Activated CD4-positive, alpha-beta T cell treated with anti-CD3 and anti-CD28 coated beads, Interleukin-2, amount 10 ng/mL, durations not matched to agents 7 days and 5 days (primary cell): ENCODE results near the gene C16orf89. TPM values are rescaled to one million over a fixed set of nuclear protein-coding genes. Genes with fewer than 3 reads are reported as not detected.

Source experiments
- CTCF ChIA-PET: fragments of 350-600 bp; sonication (Branson Sonifier 250); formaldehyde crosslinking; loops from one replicate; lab custom pipeline; 2021; ENCODE audit warnings: antibody characterized with exemption; lab: Charles Lee
- POLR2A ChIA-PET: fragments of 350-600 bp; sonication (Branson Sonifier 250); formaldehyde crosslinking; loops from one replicate; lab custom pipeline; 2021; ENCODE audit warnings: antibody characterized with exemption; lab: Charles Lee
- DNase-seq: peaks from one replicate; pipeline ENCODE4 v3.0.0-alpha.2; 2020
- H3K27ac Mint-ChIP-seq: one replicate; pipeline ENCODE4 v1.8.0; 2021; ENCODE audit warnings: mild to moderate bottlenecking, moderate library complexity, mixed read lengths
- H3K27me3 Mint-ChIP-seq: one replicate; pipeline ENCODE4 v1.8.0; 2021; ENCODE audit warnings: mixed read lengths
- H3K36me3 Mint-ChIP-seq: one replicate; pipeline ENCODE4 v1.8.0; 2021; ENCODE audit warnings: low read depth, mixed read lengths
- H3K4me1 Mint-ChIP-seq: one replicate; pipeline ENCODE4 v1.8.0; 2021; ENCODE audit warnings: mixed read lengths
- H3K4me3 Mint-ChIP-seq: one replicate; pipeline ENCODE4 v1.8.0; 2021; ENCODE audit warnings: mild to moderate bottlenecking, moderate library complexity, mixed read lengths
- H3K9me3 Mint-ChIP-seq: one replicate; pipeline ENCODE4 v1.8.0; 2021; ENCODE audit warnings: mixed read lengths
- total RNA-seq, 2 experiments: library from RNA; stranded (reverse); gene quantifications; one replicate each; pipeline ENCODE4 v1.2.3, GENCODE V29; 2021

Gene C16orf89
- total RNA-seq, 2 experiments from 2014 or later, result not detected

DNA sequence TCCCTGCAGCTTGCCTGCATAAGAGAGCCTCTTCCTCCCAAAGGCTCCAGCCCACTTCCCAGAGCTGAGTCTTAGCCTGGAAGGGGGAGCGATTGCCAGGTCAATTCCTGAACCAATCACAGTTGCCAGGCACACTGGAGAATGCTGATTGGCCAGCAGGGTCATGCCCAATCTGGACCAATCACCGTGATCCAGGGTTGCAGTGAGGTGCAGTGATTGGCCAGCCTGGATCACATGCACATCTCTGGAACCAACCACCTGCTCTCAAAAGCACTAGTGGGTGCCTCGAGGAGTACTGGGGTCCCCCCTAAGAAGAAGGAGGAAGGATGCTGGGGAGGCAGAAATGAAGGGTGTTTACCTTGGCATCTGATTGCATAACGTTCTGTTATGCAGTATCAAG, 50.4 kb downstream of the C16orf89 start:
- H3K36me3 Mint-ChIP-seq, result no peaks in the 10 kb centered on the region
- ChIA-PET POLR2A (no interaction called here), CTCF (no interaction called here)
- H3K9me3 Mint-ChIP-seq, result no peaks in the 10 kb centered on the region
- H3K27me3 Mint-ChIP-seq, result peaks cover 3% of the 10 kb centered on the region
- no peak overlapping the region for H3K27ac Mint-ChIP-seq
- H3K4me1 Mint-ChIP-seq, result no peaks in the 10 kb centered on the region
- DNase-seq, result no peak
- no peak overlapping the region for H3K4me3 Mint-ChIP-seq

DNA sequence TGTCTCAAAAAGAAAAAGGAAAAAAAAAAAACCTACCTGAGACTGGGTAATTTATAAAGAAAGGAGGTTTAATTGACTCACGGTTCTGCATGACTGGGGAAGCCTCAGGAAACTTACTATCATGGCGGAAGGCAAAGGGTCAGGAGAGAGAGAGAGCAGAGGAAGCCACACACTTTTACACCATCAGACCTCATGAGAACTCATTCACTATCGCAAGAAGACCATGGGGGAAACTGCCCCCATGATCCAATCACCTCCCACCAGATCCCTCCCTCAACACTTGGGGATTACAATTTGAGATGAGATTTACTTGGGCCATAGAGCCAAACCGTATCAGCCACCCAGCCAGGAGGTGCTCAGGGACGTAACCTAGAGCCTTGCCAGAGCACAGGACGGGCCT, 52.9 kb downstream of the C16orf89 start:
- DNase-seq, result no peak
- Mint-ChIP-seq H3K27me3 (peaks cover 3% of the 10 kb centered on the region), H3K27ac (no peak overlapping the region), H3K4me3 (no peak overlapping the region), H3K36me3 (no peaks in the 10 kb centered on the region), H3K9me3 (no peaks in the 10 kb centered on the region), H3K4me1 (no peaks in the 10 kb centered on the region)
- CTCF ChIA-PET, result no interaction called here
- POLR2A ChIA-PET, result no interaction called here

DNA sequence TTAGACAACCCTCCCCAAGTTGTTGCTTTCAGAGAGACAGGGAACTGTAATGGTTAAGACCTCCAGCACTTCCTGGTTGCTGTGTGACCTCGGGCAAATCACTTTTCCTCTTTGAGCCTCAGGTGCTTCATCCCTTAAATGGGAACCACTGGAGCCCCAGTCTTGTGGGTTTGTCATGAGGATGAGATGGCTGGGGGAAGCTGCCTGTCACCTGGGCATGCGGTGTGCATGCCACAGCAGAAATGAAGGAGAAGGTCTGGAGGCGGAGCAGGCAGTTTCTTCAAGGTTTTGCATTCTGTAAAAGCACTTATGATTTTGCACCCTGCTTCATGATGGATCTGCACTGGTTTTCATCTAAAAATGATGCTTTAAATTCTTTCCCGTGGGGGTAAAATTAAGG, 54.1 kb downstream of the C16orf89 start:
- no peaks in the 10 kb centered on the region for H3K36me3 Mint-ChIP-seq
- no peak overlapping the region for H3K4me3 Mint-ChIP-seq
- no peak overlapping the region for H3K27ac Mint-ChIP-seq
- DNase-seq, result no peak
- POLR2A ChIA-PET, result no interaction called here
- no peaks in the 10 kb centered on the region for H3K4me1 Mint-ChIP-seq
- CTCF ChIA-PET, result no interaction called here
- H3K27me3 Mint-ChIP-seq, result peaks cover 3% of the 10 kb centered on the region
- no peaks in the 10 kb centered on the region for H3K9me3 Mint-ChIP-seq

DNA sequence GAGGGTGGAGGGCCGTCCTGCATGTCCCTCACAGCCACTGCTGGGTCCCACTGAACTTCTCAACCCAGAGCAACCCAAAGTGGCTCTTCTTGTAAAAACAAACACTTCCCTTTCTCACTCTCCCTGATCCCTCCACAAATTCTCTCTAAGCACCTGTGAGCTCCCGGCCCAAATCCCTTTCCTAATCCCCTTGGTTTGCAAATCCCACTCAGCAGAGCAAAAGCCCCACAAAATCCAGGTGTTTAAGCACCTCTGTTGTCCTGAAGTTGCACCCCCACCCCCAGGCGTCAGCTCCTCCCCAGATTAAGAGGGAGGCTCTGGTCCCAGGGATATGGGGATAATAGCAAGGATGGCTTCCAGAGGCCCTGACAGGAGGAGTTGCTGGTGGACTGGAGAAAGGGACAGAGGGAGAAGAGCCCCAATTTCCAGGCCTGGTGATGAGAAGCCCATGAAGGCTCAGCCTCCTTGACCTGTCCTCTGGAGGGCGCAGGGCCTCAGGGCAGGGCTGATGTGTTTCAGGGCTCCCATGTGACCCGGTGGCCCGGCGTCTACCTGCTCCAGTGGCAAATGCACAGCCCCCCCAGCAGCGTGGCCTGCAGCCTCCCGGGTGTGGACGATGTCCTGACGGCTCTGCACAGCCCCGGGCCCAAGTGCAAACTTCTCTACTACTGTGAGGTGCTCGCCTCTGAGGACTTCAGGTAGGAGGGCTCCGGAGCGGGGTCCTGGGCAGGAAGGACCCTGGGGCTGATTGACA, 55.0 kb downstream of the C16orf89 start:
- H3K4me1 Mint-ChIP-seq, result no peaks in the 10 kb centered on the region
- peaks cover 3% of the 10 kb centered on the region for H3K27me3 Mint-ChIP-seq
- CTCF ChIA-PET, result interaction anchor here (0.6 to 0.7 kb wide), 2 partner anchors 10 to 177 kb away, joined by 3 to 4 read pairs; no protein-coding TSS in a partner anchor
- POLR2A ChIA-PET, result no interaction called here
- no peak for DNase-seq
- H3K27ac Mint-ChIP-seq, result no peak overlapping the region
- H3K9me3 Mint-ChIP-seq, result no peaks in the 10 kb centered on the region
- H3K4me3 Mint-ChIP-seq, result no peak overlapping the region
- no peaks in the 10 kb centered on the region for H3K36me3 Mint-ChIP-seq

DNA sequence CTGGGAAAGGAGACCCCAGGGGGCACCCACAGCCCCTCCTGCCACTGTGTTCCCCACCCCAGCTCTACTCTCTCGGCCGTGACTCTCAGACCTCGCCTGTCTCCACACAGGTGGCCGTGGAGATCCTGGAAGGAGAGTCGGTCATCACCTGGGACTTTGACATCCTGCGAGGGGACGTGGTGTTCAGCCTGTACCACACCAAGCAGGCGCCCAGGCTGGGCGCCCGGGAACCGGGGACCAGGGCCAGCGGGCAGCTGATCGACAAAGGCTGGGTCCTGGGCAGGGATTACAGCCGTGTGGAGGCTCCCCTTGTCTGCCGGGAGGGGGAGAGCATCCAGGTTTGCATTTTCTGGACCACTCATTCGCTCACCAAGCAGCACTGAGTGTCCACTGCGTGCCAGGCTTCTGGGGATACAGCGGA, 57.4 kb downstream of the C16orf89 start:
- H3K9me3 Mint-ChIP-seq, result no peaks in the 10 kb centered on the region
- ChIA-PET POLR2A (no interaction called here), CTCF (no interaction called here)
- H3K4me1 Mint-ChIP-seq, result no peaks in the 10 kb centered on the region
- H3K36me3 Mint-ChIP-seq, result no peaks in the 10 kb centered on the region
- DNase-seq, result no peak
- H3K27ac Mint-ChIP-seq, result no peak overlapping the region
- peaks cover 3% of the 10 kb centered on the region for H3K27me3 Mint-ChIP-seq
- no peak overlapping the region for H3K4me3 Mint-ChIP-seq

DNA sequence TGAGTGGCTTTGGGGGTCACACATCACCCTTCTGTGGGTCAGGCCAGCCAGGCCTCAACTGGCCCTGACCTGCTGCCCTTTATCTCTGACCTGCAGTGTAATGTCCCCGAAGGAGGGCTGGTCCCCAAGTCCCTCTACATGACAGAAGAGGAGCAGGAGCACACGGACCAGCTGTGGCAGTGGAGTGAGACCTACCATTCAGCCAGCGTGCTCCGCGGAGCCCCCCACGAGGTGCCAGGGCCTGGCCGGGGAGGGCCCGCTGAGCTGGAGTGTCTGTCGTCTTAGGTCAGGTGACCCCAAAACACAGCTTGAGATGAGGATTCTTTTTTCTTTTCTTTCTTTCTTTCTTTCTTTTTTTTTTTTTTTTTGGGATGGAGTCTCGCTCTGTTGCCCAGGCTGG, 58.5 kb downstream of the C16orf89 start:
- H3K4me1 Mint-ChIP-seq, result no peaks in the 10 kb centered on the region
- CTCF ChIA-PET, result no interaction called here
- H3K36me3 Mint-ChIP-seq, result no peaks in the 10 kb centered on the region
- no peaks in the 10 kb centered on the region for H3K9me3 Mint-ChIP-seq
- peaks cover 3% of the 10 kb centered on the region for H3K27me3 Mint-ChIP-seq
- DNase-seq, result no peak
- POLR2A ChIA-PET, result no interaction called here
- no peak overlapping the region for H3K4me3 Mint-ChIP-seq
- no peak overlapping the region for H3K27ac Mint-ChIP-seq

DNA sequence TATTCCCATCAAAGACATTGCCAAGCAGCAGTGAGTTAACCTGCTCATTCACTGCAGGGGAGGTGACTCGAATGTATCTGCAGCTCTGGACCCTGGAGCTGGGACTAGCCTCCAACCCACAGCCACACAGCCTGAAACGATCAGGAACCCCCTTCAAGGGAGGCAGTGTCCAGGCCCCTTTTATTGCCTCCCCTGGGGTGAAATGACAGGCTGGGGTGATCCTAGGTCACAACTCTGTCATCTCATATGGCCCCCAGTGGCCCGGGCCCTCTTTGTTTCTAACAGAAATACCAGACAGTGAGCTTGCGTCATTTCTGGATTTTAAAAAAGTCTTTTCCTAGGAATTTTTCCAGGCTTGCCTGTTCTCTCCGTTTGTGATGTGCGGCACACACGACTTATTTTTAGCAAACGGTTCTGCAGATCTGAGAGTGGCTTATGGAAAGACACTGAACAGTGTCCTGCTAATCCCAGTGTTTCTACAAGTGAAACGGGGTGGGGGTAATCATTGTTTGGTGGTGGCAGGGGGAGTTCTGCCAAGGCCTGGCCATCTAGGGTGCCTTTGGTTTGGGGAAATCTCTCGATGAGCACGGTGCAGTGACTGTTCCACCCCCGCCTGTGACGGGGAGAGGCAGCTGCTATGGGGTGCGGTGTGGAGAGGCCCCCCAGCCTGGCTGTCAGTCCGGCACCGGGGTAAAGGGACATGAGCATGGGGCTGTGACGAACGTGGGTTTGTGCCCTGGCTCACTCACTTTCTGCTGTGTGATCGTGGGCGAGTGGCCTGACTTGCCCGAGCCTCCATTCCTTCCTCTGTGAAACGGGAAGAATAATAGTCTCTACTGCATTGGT, 59.2 kb downstream of the C16orf89 start:
- CTCF ChIA-PET, result no interaction called here

DNA sequence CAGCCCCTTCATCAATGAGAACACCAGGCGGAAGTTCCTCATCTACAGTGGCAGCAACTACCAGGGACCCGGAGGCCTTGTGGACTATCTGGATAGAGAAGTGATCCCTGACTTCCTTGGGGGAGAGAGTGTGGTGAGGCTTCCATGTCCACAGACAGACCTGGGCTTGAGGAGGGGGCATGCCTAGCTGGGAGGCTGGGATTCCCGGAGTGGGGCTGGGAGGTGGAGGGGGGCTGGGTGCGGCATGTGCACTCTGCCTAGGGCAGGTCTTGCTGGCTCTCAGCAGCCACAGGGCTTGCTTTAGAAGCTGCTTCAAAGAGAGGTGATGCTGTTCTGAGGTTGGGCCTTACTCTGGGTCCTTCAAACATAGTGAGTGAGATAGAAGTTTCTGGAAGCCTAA, 59.8 kb downstream of the C16orf89 start:
- H3K36me3 Mint-ChIP-seq, result no peaks in the 10 kb centered on the region
- DNase-seq, result no peak
- CTCF ChIA-PET, result no interaction called here

More for the DNA sequence above, 59.2 kb downstream of the C16orf89 start:
- no peaks in the 10 kb centered on the region for H3K4me1 Mint-ChIP-seq
- no peak overlapping the region for H3K27ac Mint-ChIP-seq
- POLR2A ChIA-PET, result no interaction called here
- DNase-seq, result no peak
- no peaks in the 10 kb centered on the region for H3K9me3 Mint-ChIP-seq
- no peaks in the 10 kb centered on the region for H3K36me3 Mint-ChIP-seq
- no peak overlapping the region for H3K4me3 Mint-ChIP-seq
- peaks cover 3% of the 10 kb centered on the region for H3K27me3 Mint-ChIP-seq

DNA sequence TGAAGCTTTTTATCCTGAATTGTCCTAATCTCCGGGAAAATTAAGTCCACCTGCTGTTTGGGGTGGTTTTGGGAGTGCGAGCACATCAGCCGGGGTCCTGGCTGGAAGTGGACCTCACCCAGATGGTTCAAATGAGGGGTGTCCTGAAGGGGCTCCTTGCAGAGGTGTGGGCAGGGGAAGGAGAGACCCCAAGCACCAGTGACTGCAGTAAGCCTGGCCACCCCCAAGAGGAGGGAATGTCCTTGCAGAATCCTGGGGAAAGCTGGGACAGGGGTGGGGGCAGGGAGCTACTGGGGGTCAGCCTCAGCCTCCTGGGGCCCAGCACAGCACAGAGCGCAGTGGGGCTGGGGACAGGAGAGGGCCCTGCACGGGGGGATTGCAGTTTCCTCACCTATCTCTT, 61.4 kb downstream of the C16orf89 start:
- no peaks in the 10 kb centered on the region for H3K27me3 Mint-ChIP-seq
- ChIA-PET POLR2A (no interaction called here), CTCF (interaction anchor here (1.6 kb wide), 1 partner anchor 73 kb away, joined by 3 read pairs; no protein-coding TSS in a partner anchor)
- H3K36me3 Mint-ChIP-seq, result no peaks in the 10 kb centered on the region
- no peak overlapping the region for H3K4me3 Mint-ChIP-seq
- no peak overlapping the region for H3K27ac Mint-ChIP-seq
- DNase-seq, result no peak
- no peaks in the 10 kb centered on the region for H3K4me1 Mint-ChIP-seq
- H3K9me3 Mint-ChIP-seq, result no peaks in the 10 kb centered on the region

More for the DNA sequence above, 59.8 kb downstream of the C16orf89 start:
- H3K4me1 Mint-ChIP-seq, result no peaks in the 10 kb centered on the region
- no peak overlapping the region for H3K4me3 Mint-ChIP-seq
- POLR2A ChIA-PET, result no interaction called here
- no peak overlapping the region for H3K27ac Mint-ChIP-seq
- H3K9me3 Mint-ChIP-seq, result no peaks in the 10 kb centered on the region
- peaks cover 3% of the 10 kb centered on the region for H3K27me3 Mint-ChIP-seq

DNA sequence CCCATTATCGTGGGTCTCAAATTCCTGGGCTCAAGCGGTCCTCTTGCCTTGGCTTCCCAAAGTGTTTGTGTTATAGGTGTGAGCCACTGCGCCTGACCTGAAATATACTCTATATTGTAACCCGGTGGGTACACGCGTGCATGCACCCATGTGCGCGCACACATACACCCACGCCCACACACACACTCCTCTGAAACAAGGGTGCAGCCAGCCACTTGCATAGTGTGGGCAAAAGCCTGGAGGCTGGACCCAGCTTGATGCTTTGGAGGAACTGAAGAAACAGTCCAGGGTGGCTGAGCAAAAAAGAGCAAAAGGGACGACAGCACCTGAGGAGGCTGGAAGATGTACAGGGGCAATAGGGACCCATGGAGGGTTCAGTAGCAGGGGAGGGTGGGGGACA, 61.9 kb downstream of the C16orf89 start:
- CTCF ChIA-PET, result interaction anchor here (1.6 kb wide), 1 partner anchor 72 kb away, joined by 3 read pairs; no protein-coding TSS in a partner anchor

DNA sequence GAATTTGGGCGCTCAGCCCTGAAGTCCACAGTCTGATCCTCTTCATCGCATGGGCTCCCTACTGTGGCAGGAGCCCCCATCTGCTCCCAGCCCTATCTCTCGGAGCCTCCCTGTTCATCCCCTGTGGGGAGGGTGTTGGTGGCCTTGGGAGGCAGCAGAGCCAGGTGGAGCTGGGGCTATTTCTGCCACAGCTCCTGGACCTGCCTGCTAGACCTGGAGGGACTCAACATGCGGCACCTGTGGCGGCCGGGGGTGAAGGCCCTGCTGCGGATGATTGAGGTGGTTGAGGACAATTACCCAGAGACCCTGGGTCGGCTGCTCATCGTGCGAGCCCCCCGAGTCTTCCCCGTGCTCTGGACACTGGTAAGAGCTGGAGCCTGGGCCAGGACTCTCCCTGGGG, 62.5 kb downstream of the C16orf89 start:
- CTCF ChIA-PET, result no interaction called here
- no peak overlapping the region for H3K4me3 Mint-ChIP-seq

More for the DNA sequence above, 61.9 kb downstream of the C16orf89 start:
- DNase-seq, result no peak
- no peak overlapping the region for H3K4me3 Mint-ChIP-seq
- H3K36me3 Mint-ChIP-seq, result no peaks in the 10 kb centered on the region
- POLR2A ChIA-PET, result no interaction called here
- H3K27me3 Mint-ChIP-seq, result peaks cover 1% of the 10 kb centered on the region
- no peak overlapping the region for H3K27ac Mint-ChIP-seq
- no peaks in the 10 kb centered on the region for H3K4me1 Mint-ChIP-seq
- no peaks in the 10 kb centered on the region for H3K9me3 Mint-ChIP-seq

DNA sequence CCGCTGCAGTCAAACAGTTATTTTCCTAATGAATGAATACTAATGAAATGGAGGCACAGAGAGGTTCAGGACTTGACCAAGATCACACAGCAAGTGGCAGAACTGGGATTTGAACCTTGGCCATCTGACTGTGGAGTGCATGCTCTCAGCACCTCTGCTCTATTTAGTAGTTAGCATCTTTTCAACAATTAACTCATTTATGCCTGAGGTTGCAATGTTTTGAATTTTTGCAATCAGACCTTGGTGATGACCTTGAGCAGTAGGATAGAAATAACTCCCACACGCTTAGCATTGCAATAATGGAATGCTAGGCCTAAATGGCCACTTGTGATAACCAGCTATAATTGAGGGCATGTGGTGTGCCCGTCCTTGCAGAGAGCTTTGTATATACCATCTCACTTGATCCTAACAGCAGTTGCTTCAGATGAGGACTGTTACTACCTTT, 63.0 kb downstream of the C16orf89 start:
- CTCF ChIA-PET, result no interaction called here
- Mint-ChIP-seq H3K36me3 (no peaks in the 10 kb centered on the region), H3K9me3 (no peaks in the 10 kb centered on the region), H3K27me3 (peaks cover 3% of the 10 kb centered on the region), H3K4me1 (no peaks in the 10 kb centered on the region), H3K27ac (no peak overlapping the region), H3K4me3 (no peak overlapping the region)
- DNase-seq, result no peak
- POLR2A ChIA-PET, result no interaction called here

More for the DNA sequence above, 62.5 kb downstream of the C16orf89 start:
- peaks cover 3% of the 10 kb centered on the region for H3K27me3 Mint-ChIP-seq
- no peak overlapping the region for H3K27ac Mint-ChIP-seq
- no peak for DNase-seq
- H3K36me3 Mint-ChIP-seq, result no peaks in the 10 kb centered on the region
- no peaks in the 10 kb centered on the region for H3K9me3 Mint-ChIP-seq
- H3K4me1 Mint-ChIP-seq, result no peaks in the 10 kb centered on the region
- POLR2A ChIA-PET, result no interaction called here

DNA sequence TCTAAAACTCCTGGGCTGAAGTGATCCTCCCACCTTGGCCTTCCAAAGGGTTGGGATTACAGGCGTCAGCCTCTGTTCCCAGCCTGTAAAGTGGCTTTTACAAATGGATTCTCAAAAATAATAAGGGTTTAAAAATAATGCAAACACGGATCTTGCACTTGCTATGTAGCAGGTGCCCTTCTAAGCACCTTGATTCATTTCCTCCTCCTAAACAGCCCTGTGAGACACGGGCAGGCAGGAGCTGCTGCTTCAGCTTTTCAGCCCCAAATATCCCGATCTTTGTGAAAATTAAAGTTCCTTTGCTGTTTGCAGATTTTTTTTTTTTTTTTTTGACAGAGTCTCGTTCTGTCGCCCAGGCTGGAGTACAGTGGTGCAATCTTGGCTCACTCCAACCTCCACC, 63.8 kb downstream of the C16orf89 start:
- no peaks in the 10 kb centered on the region for H3K36me3 Mint-ChIP-seq
- ChIA-PET POLR2A (interaction anchor here (0.6 kb wide), 1 partner anchor 309 kb away, joined by 4 read pairs; no protein-coding TSS in a partner anchor), CTCF (interaction anchor here (0.6 to 1.2 kb wide), 2 partner anchors 110 to 132 kb away, joined by 3 read pairs; no protein-coding TSS in a partner anchor)
- DNase-seq, result no peak
- no peaks in the 10 kb centered on the region for H3K9me3 Mint-ChIP-seq
- H3K4me3 Mint-ChIP-seq, result no peak overlapping the region
- H3K27ac Mint-ChIP-seq, result no peak overlapping the region
- no peaks in the 10 kb centered on the region for H3K4me1 Mint-ChIP-seq
- H3K27me3 Mint-ChIP-seq, result peaks cover 3% of the 10 kb centered on the region
